Upper lobe of right lung (tissue), 1 donor: ENCODE data around the gene RTL5. TPM values are rescaled to one million over a fixed set of nuclear protein-coding genes. Genes with fewer than 3 reads are reported as not detected.

Experiments used
- ATAC-seq: fragments of 200-7000 bp; cut with Tn5 transposase; one replicate; pipeline ENCODE4 v1.9.1; 2020; ENCODE audit warnings: mild to moderate bottlenecking, moderate library complexity
- DNase-seq: peaks from one replicate; pipeline ENCODE4 v3.0.0-alpha.2; 2020
- H3K27ac ChIP-seq: fragments of 200-600 bp; one replicate; pipeline ENCODE4 v1.8.0; 2022
- H3K27me3 ChIP-seq: fragments of 200-600 bp; one replicate; pipeline ENCODE4 v1.8.0; 2022; ENCODE audit warnings: mild to moderate bottlenecking
- H3K36me3 ChIP-seq: fragments of 200-600 bp; one replicate; pipeline ENCODE4 v1.8.0; 2022
- H3K4me1 ChIP-seq: fragments of 200-600 bp; one replicate; pipeline ENCODE4 v1.8.0; 2022
- H3K4me3 ChIP-seq: fragments of 200-600 bp; one replicate; pipeline ENCODE4 v1.8.0; 2022; ENCODE audit warnings: mild to moderate bottlenecking
- H3K9me3 ChIP-seq: fragments of 200-600 bp; one replicate; pipeline ENCODE4 v1.8.0; 2022
- intact Hi-C: fragments of 100-400 bp; cut with DNase I; formaldehyde crosslinking; loops from one replicate; pipeline ENCODE4 v1.11.0; 2022
- total RNA-seq: library from RNA; stranded (reverse); fragmentation: NEBNext Ultra II Directional; extraction: Animal tissue kit (Norgen Biotek cat#: 25700); gene quantifications from one replicate; pipeline ENCODE4 v1.2.1, GENCODE V29; 2021
- TF ChIP-seq, protein P1 (sequence below): fragments of 200-600 bp; IDR thresholded peaks from one replicate; pipeline ENCODE4 v1.8.0; 2022; ENCODE audit warnings: antibody characterized with exemption
- donor health status: DM: no; HTN: yes; CAD: no; lungs with severe emphysema.

Gene RTL5
- total RNA-seq, 1 donor from 2014 or later = 9.2 TPM

DNA sequence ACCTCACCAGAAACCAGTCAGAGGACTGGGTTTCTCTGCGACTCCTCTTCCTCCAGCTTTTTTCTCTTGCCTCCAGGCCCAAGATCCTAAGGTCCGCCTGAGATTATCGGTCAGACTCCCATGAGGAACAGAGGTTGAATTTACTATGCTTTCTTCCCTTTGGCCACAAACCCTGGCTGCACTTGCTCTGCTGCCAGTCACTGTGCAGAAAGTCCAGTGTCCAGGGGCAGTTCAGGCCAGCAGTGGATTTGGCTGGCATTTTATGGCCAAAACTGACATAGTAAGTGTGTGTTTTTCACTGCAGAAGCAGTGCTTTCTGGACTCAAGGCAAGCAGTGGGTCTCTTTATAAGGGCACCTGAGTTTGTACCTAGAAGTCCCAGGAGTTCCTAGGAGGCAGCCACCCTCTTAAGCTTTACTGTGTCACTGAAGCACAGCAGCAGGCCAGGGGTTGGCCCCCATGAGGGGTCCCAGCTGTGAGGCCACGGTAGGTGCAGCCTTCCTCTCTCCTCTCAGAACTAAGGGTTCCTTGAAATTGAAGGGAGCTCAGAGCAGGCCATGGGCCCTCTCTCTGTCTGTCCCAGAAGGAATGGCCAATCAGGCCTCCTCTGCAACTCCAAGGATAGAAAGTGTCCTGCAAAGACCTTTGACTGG lies 3.4 kb downstream of the RTL5 start:
- H3K4me3 ChIP-seq = no peak overlapping the region
- ATAC-seq = no peak
- H3K27ac ChIP-seq = no peak overlapping the region
- TF ChIP-seq, protein P1, sequence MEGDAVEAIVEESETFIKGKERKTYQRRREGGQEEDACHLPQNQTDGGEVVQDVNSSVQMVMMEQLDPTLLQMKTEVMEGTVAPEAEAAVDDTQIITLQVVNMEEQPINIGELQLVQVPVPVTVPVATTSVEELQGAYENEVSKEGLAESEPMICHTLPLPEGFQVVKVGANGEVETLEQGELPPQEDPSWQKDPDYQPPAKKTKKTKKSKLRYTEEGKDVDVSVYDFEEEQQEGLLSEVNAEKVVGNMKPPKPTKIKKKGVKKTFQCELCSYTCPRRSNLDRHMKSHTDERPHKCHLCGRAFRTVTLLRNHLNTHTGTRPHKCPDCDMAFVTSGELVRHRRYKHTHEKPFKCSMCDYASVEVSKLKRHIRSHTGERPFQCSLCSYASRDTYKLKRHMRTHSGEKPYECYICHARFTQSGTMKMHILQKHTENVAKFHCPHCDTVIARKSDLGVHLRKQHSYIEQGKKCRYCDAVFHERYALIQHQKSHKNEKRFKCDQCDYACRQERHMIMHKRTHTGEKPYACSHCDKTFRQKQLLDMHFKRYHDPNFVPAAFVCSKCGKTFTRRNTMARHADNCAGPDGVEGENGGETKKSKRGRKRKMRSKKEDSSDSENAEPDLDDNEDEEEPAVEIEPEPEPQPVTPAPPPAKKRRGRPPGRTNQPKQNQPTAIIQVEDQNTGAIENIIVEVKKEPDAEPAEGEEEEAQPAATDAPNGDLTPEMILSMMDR = no peak
- no peak for DNase-seq
- intact Hi-C loops = no loop called here
- H3K27me3 ChIP-seq = no peaks in the 10 kb centered on the region
- H3K36me3 ChIP-seq = no peaks in the 10 kb centered on the region
- no peaks in the 10 kb centered on the region for H3K9me3 ChIP-seq
- H3K4me1 ChIP-seq = peaks cover 23% of the 10 kb centered on the region

DNA sequence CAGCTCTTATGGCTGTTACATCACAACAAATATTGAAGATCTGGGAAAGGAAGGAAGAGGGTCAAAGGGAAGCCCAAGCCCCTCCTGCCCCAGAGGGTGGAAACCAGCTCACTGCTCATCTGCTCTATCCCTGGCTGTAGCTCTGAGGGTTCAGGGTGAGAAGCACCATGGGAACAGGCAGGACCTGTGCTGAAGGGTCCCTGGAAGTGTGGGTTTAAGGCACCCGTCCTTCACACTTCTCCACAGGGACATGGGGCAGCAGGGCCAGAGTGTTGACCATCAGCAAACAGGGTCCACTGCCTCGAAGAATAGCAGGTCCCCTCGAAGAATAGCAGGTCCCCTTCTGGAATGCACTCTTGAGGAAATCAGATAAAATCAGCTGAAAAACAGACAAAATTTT lies 4.4 kb downstream of the RTL5 start:
- H3K4me3 ChIP-seq = no peak overlapping the region
- no peaks in the 10 kb centered on the region for H3K36me3 ChIP-seq
- no peak for DNase-seq
- H3K9me3 ChIP-seq = no peaks in the 10 kb centered on the region
- H3K4me1 ChIP-seq = peaks cover 32% of the 10 kb centered on the region
- intact Hi-C loops = no loop called here
- no peaks in the 10 kb centered on the region for H3K27me3 ChIP-seq
- no peak for ATAC-seq
- TF ChIP-seq, protein P1 = no peak
- H3K27ac ChIP-seq = no peak overlapping the region

DNA sequence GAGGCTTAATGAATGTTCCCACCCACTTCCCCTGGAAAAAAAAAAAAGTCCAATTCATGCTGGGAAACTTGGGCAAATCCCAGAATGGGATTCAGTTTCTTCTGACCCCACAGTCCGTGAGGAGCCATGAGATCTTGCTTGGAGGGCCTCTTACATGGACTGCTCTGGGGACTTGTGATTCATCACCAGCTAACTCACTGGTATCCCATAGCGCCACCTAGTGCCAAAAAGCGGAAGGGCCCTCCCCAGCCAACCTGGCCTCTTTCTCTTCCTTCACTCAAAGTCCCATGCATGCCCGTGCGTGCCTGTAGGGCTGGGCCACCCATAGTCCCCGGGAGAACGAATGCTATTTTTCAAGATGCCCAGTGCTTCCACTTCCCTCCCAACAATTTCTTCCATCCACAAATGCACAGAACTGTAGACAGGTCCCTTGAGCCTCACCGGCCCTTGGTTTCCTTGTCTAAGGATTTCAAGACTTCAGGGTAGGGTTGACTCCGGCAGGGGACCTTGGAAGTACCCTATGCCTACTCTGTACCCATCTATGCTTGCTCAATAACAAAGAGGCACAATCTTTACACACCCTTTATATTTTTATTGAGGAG lies 5.1 kb downstream of the RTL5 start:
- Histone ChIP-seq H3K4me3 (no peak overlapping the region), H3K36me3 (no peaks in the 10 kb centered on the region), H3K27me3 (no peaks in the 10 kb centered on the region), H3K4me1 (peaks cover 35% of the 10 kb centered on the region), H3K9me3 (no peaks in the 10 kb centered on the region), H3K27ac (no peak overlapping the region)
- TF ChIP-seq, protein P1 = peak; percentile 80
- peak; percentile 91 for ATAC-seq
- DNase-seq = peak; percentile 82
- intact Hi-C loops = no loop called here

DNA sequence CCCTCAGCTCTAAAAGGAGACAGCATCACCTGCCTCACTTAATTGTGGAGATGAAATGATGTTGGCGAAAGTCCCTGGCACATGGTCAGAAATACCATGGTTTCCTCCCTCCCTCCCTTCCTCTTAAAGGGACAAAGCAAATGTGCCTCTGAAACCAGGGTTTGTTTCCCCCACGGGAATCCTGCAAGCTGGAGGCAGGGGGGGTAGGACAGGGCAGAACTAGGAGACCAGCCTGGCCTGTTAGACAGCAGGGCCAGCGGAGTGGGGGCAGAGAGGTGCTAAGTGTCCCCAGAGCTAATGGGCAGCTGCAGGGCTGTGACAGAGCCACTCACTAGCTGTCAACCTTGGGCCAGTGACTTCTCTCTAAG lies 5.7 kb downstream of the RTL5 start:
- peaks cover 36% of the 10 kb centered on the region for H3K4me1 ChIP-seq
- intact Hi-C loops = no loop called here
- TF ChIP-seq, protein P1 = no peak
- H3K36me3 ChIP-seq = no peaks in the 10 kb centered on the region
- DNase-seq (no peak), ATAC-seq (no peak)
- H3K27ac ChIP-seq = no peak overlapping the region
- no peaks in the 10 kb centered on the region for H3K27me3 ChIP-seq
- no peaks in the 10 kb centered on the region for H3K9me3 ChIP-seq
- H3K4me3 ChIP-seq = no peak overlapping the region

DNA sequence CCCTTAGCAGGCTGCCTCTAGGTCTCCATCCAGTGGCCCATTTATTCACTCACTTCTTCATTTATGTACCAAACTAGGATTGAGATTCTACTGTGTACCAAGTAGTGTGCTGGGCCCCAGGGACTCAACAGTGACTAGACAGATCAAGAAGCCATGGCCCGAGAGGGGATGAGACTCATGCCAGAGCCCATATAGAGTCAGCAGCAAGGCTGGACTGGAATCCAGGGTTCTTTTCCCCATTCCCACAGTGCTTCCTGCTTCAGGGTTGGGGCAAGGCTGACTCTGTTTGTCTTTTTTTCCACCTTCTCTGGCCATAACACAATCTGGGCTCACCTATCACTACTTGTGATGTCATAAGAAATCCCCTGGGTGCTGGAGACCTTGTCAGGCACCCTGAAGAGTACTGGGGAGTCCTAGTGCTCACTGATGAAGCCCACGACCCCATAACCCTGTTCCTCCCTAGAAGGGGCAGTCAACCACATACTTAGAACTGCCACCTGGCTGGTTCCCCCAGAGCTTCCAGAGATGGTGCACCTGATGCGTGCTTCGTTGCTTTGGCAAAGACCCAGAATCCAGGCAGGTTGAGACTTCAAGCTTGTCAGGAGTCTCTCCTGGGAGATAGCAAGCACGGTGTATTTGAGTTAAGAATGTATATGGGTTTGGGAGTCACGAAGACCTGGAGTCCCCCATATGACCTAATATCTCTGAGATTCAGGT lies 6.2 kb downstream of the RTL5 start:
- peaks cover 42% of the 10 kb centered on the region for H3K4me1 ChIP-seq
- DNase-seq (no peak), ATAC-seq (no peak)
- no peaks in the 10 kb centered on the region for H3K9me3 ChIP-seq
- intact Hi-C loops = no loop called here
- TF ChIP-seq, protein P1 = no peak
- H3K27me3 ChIP-seq = no peaks in the 10 kb centered on the region
- no peak overlapping the region for H3K4me3 ChIP-seq
- peak overlapping the region; percentile 24 for H3K27ac ChIP-seq
- H3K36me3 ChIP-seq = no peaks in the 10 kb centered on the region
